Endodermal cell (in vitro differentiated cells): Measurements from ENCODE around the gene SCN1A. TPM values are rescaled to one million over a fixed set of nuclear protein-coding genes. Genes with fewer than 3 reads are reported as not detected.
A peak's percentile ranks its signal among the peaks of the same experiment; 100 is the strongest.

Experiments
- DNase-seq: peaks from one replicate; pipeline ENCODE4 v3.0.0-alpha.2; 2017
- H3K27ac ChIP-seq: 2 replicates; pipeline ENCODE4 v1.5.1; 2013; ENCODE audit warnings: mild to moderate bottlenecking, low read depth, low read length, moderate library complexity
- H3K27me3 ChIP-seq: 2 replicates; pipeline ENCODE4 v1.6.1; 2013; ENCODE audit warnings: mild to moderate bottlenecking, low read length, moderate library complexity; ENCODE audit not compliant: insufficient read depth, control insufficient read depth, poor library complexity, severe bottlenecking
- H3K36me3 ChIP-seq: 2 replicates; pipeline ENCODE4 v1.7.0; 2013; ENCODE audit warnings: mild to moderate bottlenecking, low read length, moderate library complexity; ENCODE audit not compliant: control insufficient read depth, insufficient read depth
- H3K4me1 ChIP-seq: one replicate; pipeline ENCODE4 v1.7.0; 2013; ENCODE audit warnings: low read length; ENCODE audit not compliant: control insufficient read depth, insufficient read depth
- H3K4me3 ChIP-seq: 2 replicates; pipeline ENCODE4 v1.5.1; 2013; ENCODE audit warnings: mild to moderate bottlenecking, low read length, moderate library complexity
- H3K9ac ChIP-seq: 2 replicates; pipeline ENCODE4 v1.6.1; 2013; ENCODE audit warnings: mild to moderate bottlenecking, low read length, moderate library complexity; ENCODE audit not compliant: poor library complexity, severe bottlenecking; ENCODE audit errors: extremely low read depth
- H3K9me3 ChIP-seq: 2 replicates; pipeline ENCODE4 v1.6.1; 2013; ENCODE audit warnings: mild to moderate bottlenecking, low read length, moderate library complexity; ENCODE audit not compliant: control insufficient read depth
- H3K27ac Mint-ChIP-seq: 2 replicates; pipeline ENCODE4 v1.8.0; 2020; ENCODE audit warnings: mixed read lengths
- H3K27me3 Mint-ChIP-seq: 2 replicates; pipeline ENCODE4 v1.8.0; 2021; ENCODE audit warnings: mild to moderate bottlenecking, mixed read lengths; ENCODE audit not compliant: insufficient read depth
- H3K36me3 Mint-ChIP-seq: 2 replicates; pipeline ENCODE4 v1.8.0; 2020; ENCODE audit warnings: low read depth, mixed read lengths
- H3K4me1 Mint-ChIP-seq: 2 replicates; pipeline ENCODE4 v1.8.0; 2020; ENCODE audit warnings: mixed read lengths
- H3K4me3 Mint-ChIP-seq: 2 replicates; pipeline ENCODE4 v1.8.0; 2020; ENCODE audit warnings: mild to moderate bottlenecking, moderate library complexity, mixed read lengths
- H3K9me3 Mint-ChIP-seq: 2 replicates; pipeline ENCODE4 v1.8.0; 2020; ENCODE audit warnings: mild to moderate bottlenecking, mixed read lengths
- WGBS, 2 experiments: methylation state at CpG; one replicate each; pipeline versions ENCODE4 v1.1.5 to v1.1.7; 2013; ENCODE audit warnings: missing lambda C conversion rate in 2 of 2, mixed read lengths in 1 of 2; ENCODE audit not compliant: insufficient coverage in 1 of 2, insufficient read length in 1 of 2; 5-methylcytosine and 5-hydroxymethylcytosine counted together
- total RNA-seq, 2 donors: library from RNA; stranded (reverse); fragmentation: NEBNext Ultra II Directional in 1 of 2; extraction: Animal tissue kit (Norgen Biotek cat#: 25700) in 1 of 2; gene quantifications; 2 replicates in 1 of 2; 3 replicates in 1 of 2; pipeline ENCODE4 v1.2.1, GENCODE V29; 2021
- TF ChIP-seq, protein P1 (sequence below): fragments of 200-600 bp; sonication (generic); conservative IDR thresholded peaks from 2 replicates; pipeline ENCODE4 v1.5.0; 2021; ENCODE audit warnings: antibody characterized with exemption, mild to moderate bottlenecking

The SCN1A gene
- total RNA-seq, 2 donors from 2014 or later, result not detected

DNA sequence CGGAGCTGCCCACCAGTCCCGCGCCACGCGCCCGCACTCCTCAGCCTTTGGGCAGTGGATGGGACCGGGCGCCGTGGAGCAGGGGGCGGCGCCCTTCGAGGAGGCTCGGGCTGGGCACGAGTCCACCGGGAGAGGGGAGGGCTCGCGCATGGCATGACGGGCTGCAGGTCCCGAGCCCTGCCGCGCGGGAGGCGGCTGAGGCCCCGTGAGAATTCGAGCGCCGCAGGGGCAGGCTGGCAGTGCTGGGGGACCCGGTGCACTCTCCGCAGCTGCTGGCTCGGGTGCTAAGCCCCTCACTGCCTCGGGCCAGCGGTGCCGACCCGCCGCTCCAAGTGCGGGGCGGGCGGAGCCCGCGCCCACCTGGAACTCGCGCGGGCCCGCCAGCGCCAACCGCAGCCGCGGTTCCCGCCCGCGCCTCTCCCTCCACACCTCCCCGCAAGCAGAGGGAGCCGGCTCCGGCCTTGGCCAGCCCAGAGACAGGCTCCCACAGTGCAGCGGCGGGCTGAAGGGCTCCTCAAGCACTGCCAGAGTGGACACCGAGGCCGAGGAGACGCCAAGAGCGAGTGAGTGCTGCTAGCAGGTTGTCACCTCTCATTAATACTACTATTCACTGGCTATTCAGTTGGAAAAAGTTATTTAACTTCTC, 170.7 kb downstream of the SCN1A start:
- DNase-seq, result no peak
- 91 to 95% methylated on average over 8 to 58 of the region's 60 CpGs for WGBS, 2 experiments
- Histone ChIP-seq H3K4me3 (no peak overlapping the region), H3K27ac (no peak overlapping the region), H3K9me3 (no peaks in the 10 kb centered on the region), H3K27me3 (no peaks in the 10 kb centered on the region), H3K9ac (no peak overlapping the region), H3K36me3 (no peaks in the 10 kb centered on the region), H3K4me1 (no peaks in the 10 kb centered on the region)
- Mint-ChIP-seq H3K27ac (no peak overlapping the region), H3K4me1 (peaks cover 2% of the 10 kb centered on the region), H3K27me3 (peaks cover 3% of the 10 kb centered on the region), H3K9me3 (peaks cover 6% of the 10 kb centered on the region), H3K36me3 (no peaks in the 10 kb centered on the region), H3K4me3 (no peak overlapping the region)
- TF ChIP-seq, protein P1, sequence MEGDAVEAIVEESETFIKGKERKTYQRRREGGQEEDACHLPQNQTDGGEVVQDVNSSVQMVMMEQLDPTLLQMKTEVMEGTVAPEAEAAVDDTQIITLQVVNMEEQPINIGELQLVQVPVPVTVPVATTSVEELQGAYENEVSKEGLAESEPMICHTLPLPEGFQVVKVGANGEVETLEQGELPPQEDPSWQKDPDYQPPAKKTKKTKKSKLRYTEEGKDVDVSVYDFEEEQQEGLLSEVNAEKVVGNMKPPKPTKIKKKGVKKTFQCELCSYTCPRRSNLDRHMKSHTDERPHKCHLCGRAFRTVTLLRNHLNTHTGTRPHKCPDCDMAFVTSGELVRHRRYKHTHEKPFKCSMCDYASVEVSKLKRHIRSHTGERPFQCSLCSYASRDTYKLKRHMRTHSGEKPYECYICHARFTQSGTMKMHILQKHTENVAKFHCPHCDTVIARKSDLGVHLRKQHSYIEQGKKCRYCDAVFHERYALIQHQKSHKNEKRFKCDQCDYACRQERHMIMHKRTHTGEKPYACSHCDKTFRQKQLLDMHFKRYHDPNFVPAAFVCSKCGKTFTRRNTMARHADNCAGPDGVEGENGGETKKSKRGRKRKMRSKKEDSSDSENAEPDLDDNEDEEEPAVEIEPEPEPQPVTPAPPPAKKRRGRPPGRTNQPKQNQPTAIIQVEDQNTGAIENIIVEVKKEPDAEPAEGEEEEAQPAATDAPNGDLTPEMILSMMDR, result no peak

DNA sequence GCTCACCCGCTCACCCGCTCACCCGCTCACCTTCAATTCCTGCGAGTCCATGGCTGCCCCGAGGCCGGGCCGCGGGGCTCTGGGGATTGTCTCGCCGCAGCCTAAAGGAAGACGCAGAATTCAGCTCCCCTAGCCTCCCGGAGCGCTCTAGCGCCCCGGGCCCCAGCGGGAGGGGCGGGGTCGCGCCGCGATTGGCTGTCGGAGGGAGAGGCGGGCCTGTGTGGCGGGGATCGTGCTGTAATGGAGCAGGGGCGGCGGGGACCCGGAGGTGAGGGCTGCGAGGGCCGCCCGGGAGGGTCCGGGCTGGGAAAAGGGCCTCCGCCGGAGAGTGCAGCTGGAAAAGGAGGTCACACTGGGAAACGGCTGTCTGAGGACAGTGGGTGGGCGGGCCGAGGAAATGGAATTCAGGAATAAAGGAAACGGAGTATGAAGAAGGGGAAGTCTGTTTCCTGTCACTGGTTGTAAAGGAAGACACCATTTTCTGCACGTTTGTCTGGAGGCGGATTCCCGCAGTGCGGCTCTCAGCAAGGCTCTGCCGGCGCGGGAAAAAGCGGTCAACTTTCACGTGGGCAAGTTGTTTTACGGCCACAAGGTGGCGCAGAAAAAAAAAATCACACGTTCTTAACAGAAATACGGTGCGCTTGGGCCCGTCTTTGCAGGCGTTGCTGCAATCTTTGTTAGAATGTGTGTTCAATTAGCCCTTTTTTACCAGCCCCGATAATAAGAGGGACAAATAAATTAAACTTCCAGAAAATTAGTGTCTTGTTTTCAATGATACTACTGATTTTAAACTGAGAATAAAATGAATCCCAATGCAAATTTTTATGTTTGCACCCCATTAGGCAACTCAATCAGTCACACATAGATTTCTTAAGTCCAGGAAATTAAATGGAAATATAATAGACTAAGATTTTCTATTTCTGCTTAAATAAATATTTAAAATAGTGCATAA, 173.9 kb downstream of the SCN1A start, which contains the start of gene TTC21B:
TSS of gene TTC21B (minus strand) at position 122 of the 952 bp plus-strand sequence. CDS start at position 51, 71 bp downstream.
- no peak within 1 kb of the TSS for H3K4me3 Mint-ChIP-seq

DNA sequence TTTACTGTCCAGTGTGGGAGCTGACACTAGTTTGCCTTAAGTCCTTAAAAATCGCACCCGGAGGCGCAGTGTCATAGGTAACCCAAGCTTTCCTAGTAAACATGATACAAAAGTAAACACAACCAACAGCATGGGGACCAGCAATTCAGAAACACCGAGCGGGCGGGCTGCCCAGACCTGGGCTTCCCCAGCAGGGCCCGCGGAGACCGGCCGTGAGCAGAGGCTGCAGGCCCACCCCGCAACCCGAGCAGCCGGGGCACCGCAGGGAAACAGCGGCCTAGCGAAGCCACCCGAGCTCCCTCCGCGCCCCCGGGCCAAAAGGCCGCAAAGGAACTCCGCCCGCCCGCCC, 174.5 kb downstream of the SCN1A start:
- H3K27me3 ChIP-seq, result no peaks in the 10 kb centered on the region
- no peak overlapping the region for H3K4me3 Mint-ChIP-seq

More for the DNA sequence above, 173.9 kb downstream of the SCN1A start, which contains the start of gene TTC21B:
- H3K27ac Mint-ChIP-seq, result no peak within 1 kb of the TSS
- no peaks in the 10 kb centered on the region for H3K27me3 ChIP-seq
- peaks cover 3% of the 10 kb centered on the region for H3K36me3 Mint-ChIP-seq
- peak; percentile 98 for DNase-seq
- peaks cover 3% of the 10 kb centered on the region for H3K27me3 Mint-ChIP-seq
- peaks cover 6% of the 10 kb centered on the region for H3K9me3 Mint-ChIP-seq
- 0% methylated on average over 5 to 55 of the region's 55 CpGs for WGBS, 2 experiments
- H3K4me3 ChIP-seq, result peak within 1 kb of the TSS; percentile 91
- peak within 1 kb of the TSS; percentile 78 for H3K9ac ChIP-seq
- peaks cover 2% of the 10 kb centered on the region for H3K4me1 Mint-ChIP-seq
- H3K4me1 ChIP-seq, result no peaks in the 10 kb centered on the region
- no peaks in the 10 kb centered on the region for H3K9me3 ChIP-seq
- H3K27ac ChIP-seq, result peak within 1 kb of the TSS; percentile 94
- TF ChIP-seq, protein P1, result peak; percentile 93
- peaks cover 6% of the 10 kb centered on the region for H3K36me3 ChIP-seq

More for the DNA sequence above, 174.5 kb downstream of the SCN1A start:
- Histone ChIP-seq H3K4me3 (peak overlapping the region; percentile 91), H3K27ac (peak overlapping the region; percentile 94), H3K36me3 (peaks cover 13% of the 10 kb centered on the region), H3K4me1 (no peaks in the 10 kb centered on the region), H3K9ac (peak overlapping the region; percentile 78), H3K9me3 (no peaks in the 10 kb centered on the region)
- Mint-ChIP-seq H3K27ac (no peak overlapping the region), H3K36me3 (peaks cover 6% of the 10 kb centered on the region), H3K4me1 (peaks cover 2% of the 10 kb centered on the region), H3K9me3 (peaks cover 6% of the 10 kb centered on the region), H3K27me3 (peaks cover 3% of the 10 kb centered on the region)
- WGBS, 2 experiments, result 0% methylated on average over 9 to 24 of the region's 24 CpGs
- TF ChIP-seq, protein P1, result no peak
- no peak for DNase-seq
